Activated B cell treated with CpG ODN at 0.5 μM for 24 hours (primary cell): ENCODE data around the gene DDX41. TPM values are rescaled to one million over a fixed set of nuclear protein-coding genes. Genes with fewer than 3 reads are reported as not detected.

Experiments used
- ATAC-seq: fragments of 200-7000 bp; cut with Tn5 transposase; one replicate; pipeline ENCODE4 v1.10.0; 2021; ENCODE audit warnings: low read depth, mild to moderate bottlenecking, moderate library complexity
- CTCF ChIA-PET: fragments of 350-600 bp; sonication (Branson Sonifier 250); formaldehyde crosslinking; loops from one replicate; lab custom pipeline; 2021; ENCODE audit warnings: antibody characterized with exemption; lab: Charles Lee
- POLR2A ChIA-PET: fragments of 350-600 bp; sonication (Branson Sonifier 250); formaldehyde crosslinking; loops from one replicate; lab custom pipeline; 2021; ENCODE audit warnings: antibody characterized with exemption; lab: Charles Lee
- DNase-seq: peaks from one replicate; pipeline ENCODE4 v3.0.0; 2022
- H3K27ac Mint-ChIP-seq: one replicate; pipeline ENCODE4 v1.8.0; 2020; ENCODE audit warnings: mixed read lengths
- H3K27me3 Mint-ChIP-seq: one replicate; pipeline ENCODE4 v1.8.0; 2021; ENCODE audit warnings: mixed read lengths
- H3K36me3 Mint-ChIP-seq: one replicate; pipeline ENCODE4 v1.8.0; 2021; ENCODE audit warnings: low read depth, mixed read lengths
- H3K4me1 Mint-ChIP-seq: one replicate; pipeline ENCODE4 v1.8.0; 2021; ENCODE audit warnings: mixed read lengths
- H3K4me3 Mint-ChIP-seq: one replicate; pipeline ENCODE4 v1.8.0; 2020; ENCODE audit warnings: mild to moderate bottlenecking, mixed read lengths
- H3K9me3 Mint-ChIP-seq: one replicate; pipeline ENCODE4 v1.8.0; 2020; ENCODE audit warnings: mixed read lengths
- CTCF ChIP-seq: fragments of 200-600 bp; IDR thresholded peaks from one replicate; pipeline ENCODE4 v1.8.0; 2022; ENCODE audit warnings: antibody characterized with exemption, mild to moderate bottlenecking
- intact Hi-C: fragments of 100-400 bp; cut with micrococcal nuclease; formaldehyde crosslinking; loops from one replicate; pipeline ENCODE4 v1.15.1; 2024
- total RNA-seq: library from RNA; stranded (reverse); gene quantifications from 2 replicates; pipeline ENCODE4 v1.2.3, GENCODE V29; 2022

The DDX41 gene
- total RNA-seq, 1 donor from 2014 or later: 144 TPM

DNA sequence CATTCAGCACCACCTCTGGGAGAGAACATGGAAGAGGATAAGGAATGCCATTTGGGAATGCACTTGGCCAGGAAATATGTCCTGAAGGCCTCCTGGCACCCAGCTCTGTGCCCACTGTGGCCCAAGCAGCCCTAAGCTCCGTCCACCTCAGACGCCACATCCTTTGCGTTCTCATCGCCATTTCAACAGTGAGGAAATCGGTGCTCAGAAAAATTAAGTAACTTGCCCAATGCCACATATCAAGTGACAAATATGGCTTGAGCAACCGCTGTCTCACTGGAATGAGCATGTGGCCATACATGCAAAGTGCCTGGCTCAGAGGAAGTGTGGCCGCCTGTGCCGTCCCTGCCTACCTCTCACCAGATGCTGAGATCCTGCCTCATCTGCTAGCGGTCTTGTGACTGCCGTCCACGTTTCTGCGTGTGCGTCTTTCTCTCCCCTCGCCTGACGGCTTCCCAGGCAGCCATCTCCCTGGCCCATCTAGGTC lies 6.2 kb downstream of the DDX41 start:
- POLR2A ChIA-PET: interaction anchor here (1.0 to 5.9 kb wide), 9 partner anchors 10 to 202 kb away, joined by 3 to 96 read pairs (median 4); partner anchors contain the start of genes B4GALT7, LMAN2 and PDLIM7
- intact Hi-C loops: loop anchor here (1.0 kb wide), 1 partner anchor 210 kb away; no protein-coding TSS in a partner anchor
- no peaks in the 10 kb centered on the region for H3K9me3 Mint-ChIP-seq
- no peak for TF ChIP-seq CTCF
- H3K4me3 Mint-ChIP-seq: peak overlapping the region; percentile 93
- H3K27ac Mint-ChIP-seq: peak overlapping the region; percentile 96
- peaks cover 68% of the 10 kb centered on the region for H3K36me3 Mint-ChIP-seq
- CTCF ChIA-PET: interaction anchor here (1.1 to 2.7 kb wide), 5 partner anchors 10 to 120 kb away, joined by 3 to 11 read pairs (median 5); partner anchors contain the start of gene PDLIM7
- ATAC-seq (peak; percentile 66), DNase-seq (peak; percentile 52)
- H3K27me3 Mint-ChIP-seq: no peaks in the 10 kb centered on the region
- H3K4me1 Mint-ChIP-seq: peaks cover 62% of the 10 kb centered on the region

DNA sequence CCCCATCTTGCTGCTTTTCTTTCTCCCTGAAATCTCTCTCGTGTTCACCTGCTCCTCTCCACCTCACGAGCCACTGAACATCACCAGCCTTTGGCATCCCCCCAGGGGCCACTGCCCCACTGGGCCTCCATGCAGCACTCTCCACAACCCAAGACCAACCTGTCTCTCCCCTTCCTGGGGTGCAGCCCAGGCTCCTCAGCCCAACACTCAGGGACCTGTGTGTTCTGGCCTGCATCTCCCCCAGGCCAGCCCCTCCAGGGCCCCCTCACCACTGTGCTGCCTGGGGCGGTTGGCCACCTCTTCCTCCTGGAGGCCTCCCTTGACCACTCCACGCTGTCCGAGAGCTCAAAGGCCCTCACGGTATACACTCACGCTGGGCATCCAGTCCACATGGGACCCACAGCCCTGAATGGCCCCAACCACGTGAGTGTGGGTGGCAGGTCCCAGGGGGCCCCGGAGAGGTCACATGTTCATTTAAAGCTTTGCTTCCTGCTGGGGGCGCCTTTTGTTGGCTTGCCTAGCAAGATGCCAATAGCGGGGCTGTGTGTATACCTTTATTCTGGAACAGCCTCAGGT lies 6.7 kb downstream of the DDX41 start:
- Mint-ChIP-seq H3K4me3 (peak overlapping the region; percentile 93), H3K27me3 (no peaks in the 10 kb centered on the region), H3K4me1 (peaks cover 61% of the 10 kb centered on the region), H3K27ac (peak overlapping the region; percentile 96), H3K9me3 (no peaks in the 10 kb centered on the region), H3K36me3 (peaks cover 68% of the 10 kb centered on the region)
- no peak for TF ChIP-seq CTCF
- ChIA-PET CTCF (interaction anchor here (1.1 to 2.7 kb wide), 6 partner anchors 9 to 120 kb away, joined by 3 to 11 read pairs (median 4); partner anchors contain the start of genes B4GALT7 and PDLIM7), POLR2A (interaction anchor here (0.6 to 5.9 kb wide), 13 partner anchors 9 to 202 kb away, joined by 3 to 96 read pairs (median 5); partner anchors contain the start of genes B4GALT7, LMAN2 and PDLIM7)
- ATAC-seq: peak; percentile 44
- intact Hi-C loops: loop anchor here (1.0 to 10.0 kb wide), 3 partner anchors 7 to 395 kb away; no protein-coding TSS in a partner anchor
- peak; percentile 55 for DNase-seq

GRCh38 chr5:177509381-177509951 lies 7.3 kb downstream of the DDX41 start, which contains the start of gene DOK3:
TSS of gene DOK3 (minus strand) at chr5:177509826. CDS start at chr5:177509540, 286 bp downstream.
- Mint-ChIP-seq H3K36me3 (peaks cover 64% of the 10 kb centered on the region), H3K27me3 (no peaks in the 10 kb centered on the region), H3K4me1 (peaks cover 60% of the 10 kb centered on the region), H3K27ac (peak within 1 kb of the TSS; percentile 96), H3K4me3 (peak within 1 kb of the TSS; percentile 93), H3K9me3 (no peaks in the 10 kb centered on the region)
- ATAC-seq (peak; percentile 33), DNase-seq (peak; percentile 52)
- ChIA-PET CTCF (interaction anchor here (0.6 to 2.7 kb wide), 9 partner anchors 8 to 119 kb away, joined by 3 to 11 read pairs (median 8); partner anchors contain the start of genes B4GALT7 and PDLIM7), POLR2A (interaction anchor here (0.6 to 5.9 kb wide), 16 partner anchors 7 to 201 kb away, joined by 3 to 96 read pairs (median 6); partner anchors contain the start of genes B4GALT7, DDX41, GRK6 and LMAN2)
- intact Hi-C loops: loop anchor here (1.0 to 10.0 kb wide), 2 partner anchors 8 to 395 kb away; no protein-coding TSS in a partner anchor
- no peak for TF ChIP-seq CTCF

- H3K27me3 Mint-ChIP-seq: no peaks in the 10 kb centered on the region
- peak overlapping the region; percentile 93 for H3K4me3 Mint-ChIP-seq
- H3K36me3 Mint-ChIP-seq: peaks cover 61% of the 10 kb centered on the region
- ChIA-PET CTCF (interaction anchor here (0.6 to 2.7 kb wide), 8 partner anchors 8 to 119 kb away, joined by 3 to 11 read pairs (median 10); partner anchors contain the start of genes B4GALT7 and PDLIM7), POLR2A (interaction anchor here (0.7 to 5.9 kb wide), 14 partner anchors 8 to 158 kb away, joined by 3 to 96 read pairs (median 6); partner anchors contain the start of genes B4GALT7, DDX41, GRK6 and LMAN2)
- TF ChIP-seq CTCF: no peak
- H3K4me1 Mint-ChIP-seq: peaks cover 55% of the 10 kb centered on the region
- H3K9me3 Mint-ChIP-seq: no peaks in the 10 kb centered on the region
- H3K27ac Mint-ChIP-seq: peak overlapping the region; percentile 96
- DNase-seq (peak; percentile 39), ATAC-seq (peak; percentile 33)
- intact Hi-C loops: loop anchor here (1.0 to 10.0 kb wide), 3 partner anchors 8 to 394 kb away; partner anchors contain the start of gene PDLIM7
Observed at GRCh38 chr5:177508837-177509236, 7.9 kb downstream of the DDX41 start.
